HG03060 (cell line): Measurements from ENCODE around the gene CYP2C9.

ENCODE experiments used
- ATAC-seq: cut with Tn5 transposase; IDR thresholded peaks from one replicate; pipeline ENCODE4 v1.9.1; 2021; ENCODE audit warnings: low read depth, moderate number of reproducible peaks; ENCODE audit not compliant: unreplicated experiment

CYP2C9 gene

GRCh38 chr10:95035332-95036295, 97.2 kb downstream of the CYP2C9 start:
- ATAC-seq: no peak

DNA sequence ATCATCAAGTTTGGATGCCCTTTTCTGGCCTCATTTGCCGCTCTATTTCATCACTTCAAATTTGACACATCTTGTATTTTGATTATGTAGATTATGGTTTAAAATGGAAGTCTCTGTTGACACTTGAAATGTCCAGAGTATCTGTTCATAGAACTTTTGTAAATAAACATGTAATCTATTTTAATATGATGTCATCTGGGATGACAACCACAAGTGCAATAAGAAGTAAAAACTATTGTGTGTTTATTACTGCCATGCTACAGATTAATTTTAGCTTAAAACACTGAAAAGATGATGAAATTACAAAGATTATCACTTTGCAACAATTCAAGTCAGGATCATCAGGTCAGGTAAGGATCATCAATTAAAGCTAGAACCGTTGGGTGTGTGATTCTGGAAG, 100.8 kb downstream of the CYP2C9 start:
- no peak for ATAC-seq
